A673 (cell line): ENCODE results near the gene OR8J1. TPM values are rescaled to one million over a fixed set of nuclear protein-coding genes. Genes with fewer than 3 reads are reported as not detected.

Source experiments
- Bru-seq: library from RNA; stranded (reverse); fragments of 400-500 nt; gene quantifications from one replicate; lab custom pipeline; 2021; lab: Mats Ljungman, UMichigan
- BruChase-seq, 2 experiments: library from RNA; stranded (reverse); fragments of 400-500 nt; gene quantifications; one replicate each; lab custom pipeline; 2021; lab: Mats Ljungman, UMichigan
- BruUV-seq: library from RNA; stranded (reverse); fragments of 400-500 nt; replicated peaks from 2 replicates; lab custom pipeline; 2021; lab: Mats Ljungman, UMichigan
- CTCF ChIA-PET: fragments of 300-600 bp; sonication (Branson Sonifier 250); formaldehyde crosslinking; loops from one replicate; lab custom pipeline; 2022; ENCODE audit warnings: antibody characterized with exemption; lab: Charles Lee
- POLR2A ChIA-PET: fragments of 300-600 bp; sonication (Branson Sonifier 250); formaldehyde crosslinking; loops from one replicate; lab custom pipeline; 2022; ENCODE audit warnings: antibody characterized with exemption; ENCODE audit not compliant: low non-redundant PET; lab: Charles Lee
- DNase-seq: peaks from one replicate; pipeline ENCODE4 v3.0.0-alpha.2; 2015; ENCODE audit warnings: low spot score
- H3K27ac ChIP-seq: fragments of 200-600 bp; sonication (generic); 2 replicates; pipeline ENCODE4 v1.5.1; 2016; ENCODE audit warnings: mixed run types, low read depth, mild to moderate bottlenecking, mixed read lengths, antibody characterized with exemption, low read length; ENCODE audit not compliant: poor library complexity, severe bottlenecking
- H3K27me3 ChIP-seq: fragments of 200-600 bp; sonication (generic); replicated peaks from 2 replicates; pipeline ENCODE4 v1.6.1; 2017; ENCODE audit warnings: mixed run types, low read depth, mild to moderate bottlenecking, mixed read lengths, antibody characterized with exemption, low read length; ENCODE audit not compliant: insufficient read depth, poor library complexity
- H3K36me3 ChIP-seq: fragments of 200-600 bp; sonication (generic); 2 replicates; pipeline ENCODE4 v1.6.1; 2016; ENCODE audit warnings: mixed run types, mild to moderate bottlenecking, mixed read lengths, antibody characterized with exemption, low read length; ENCODE audit not compliant: insufficient read depth, poor library complexity, severe bottlenecking
- H3K4me1 ChIP-seq: fragments of 200-600 bp; sonication (generic); 2 replicates; pipeline ENCODE4 v1.6.1; 2017; ENCODE audit warnings: mixed run types, mild to moderate bottlenecking, mixed read lengths, antibody characterized with exemption, low read length; ENCODE audit not compliant: insufficient read depth, poor library complexity, severe bottlenecking
- H3K4me3 ChIP-seq: fragments of 200-600 bp; sonication (generic); 2 replicates; pipeline ENCODE4 v1.5.1; 2016; ENCODE audit warnings: low read depth, mixed run types, mild to moderate bottlenecking, mixed read lengths, low read length; ENCODE audit not compliant: poor library complexity, severe bottlenecking
- H3K9me3 ChIP-seq: fragments of 200-600 bp; sonication (generic); 2 replicates; pipeline ENCODE4 v1.6.1; 2016; ENCODE audit warnings: mixed run types, low read depth, mild to moderate bottlenecking, mixed read lengths, antibody characterized with exemption, low read length; ENCODE audit not compliant: poor library complexity, severe bottlenecking
- EZH2 ChIP-seq: fragments of 200-600 bp; sonication (generic); IDR thresholded peaks from 2 replicates; pipeline ENCODE4 v1.6.1; 2017; ENCODE audit warnings: borderline replicate concordance, low read depth, mild to moderate bottlenecking, mixed read lengths, antibody characterized with exemption, low read length; ENCODE audit not compliant: poor library complexity, severe bottlenecking
- intact Hi-C: fragments of 100-400 bp; cut with micrococcal nuclease; formaldehyde crosslinking; loops from one replicate; pipeline ENCODE4 v1.10.0; 2022; ENCODE audit not compliant: unreplicated experiment
- long read RNA-seq: library from polyadenylated mRNA; stranded (forward); transcript quantifications from one replicate; pipeline ENCODE4 v2.0.0, GENCODE V29; 2022
- total RNA-seq: library from RNA; stranded (reverse); gene quantifications from 2 replicates; pipeline ENCODE4 v1.2.3, GENCODE V29; 2021
- TF ChIP-seq, protein P1 (sequence below): fragments of 300-800, 200-600 bp; sonication (generic); conservative IDR thresholded peaks from 2 replicates; pipeline ENCODE4 v1.5.1; 2017; ENCODE audit warnings: low read depth, mild to moderate bottlenecking, antibody characterized with exemption, low read length, moderate library complexity, mixed read lengths

Gene OR8J1
- not detected in 2 replicates for total RNA-seq
- Bru-seq, nascent RNA = not detected
- BruChase-seq, experiment 1, labeled RNA remaining after a 2-hour chase = not detected
- BruChase-seq, experiment 2, labeled RNA remaining after a 6-hour chase = not detected
- long read RNA-seq = 0 reads

DNA sequence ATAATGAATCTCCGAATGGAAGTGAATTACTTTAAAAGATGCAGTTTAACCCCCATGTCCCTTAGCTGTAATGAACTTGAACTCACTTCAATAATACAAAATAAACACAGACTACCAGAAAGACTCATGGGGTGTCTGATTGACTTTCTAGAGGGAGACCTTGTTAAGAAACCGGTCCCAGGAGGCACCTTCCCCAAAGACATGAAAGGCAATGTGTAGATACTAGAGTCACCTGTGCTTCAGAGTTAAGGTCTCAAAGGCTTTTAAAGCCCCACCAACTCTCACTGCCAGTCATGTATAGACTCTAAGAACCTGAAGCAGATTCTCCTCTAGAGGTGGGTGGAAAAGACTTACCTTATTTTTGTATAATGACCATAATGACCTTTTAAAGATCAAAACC, at the start of gene OR8J1:
TSS of gene OR8J1 (plus strand) at position 301 of the 400 bp plus-strand sequence. CDS start 5,956 bp downstream, outside the sequence.
- intact Hi-C loops = no loop called here
- no TSS peak for BruUV-seq
- ChIA-PET CTCF (no interaction called here), POLR2A (no interaction called here)
- H3K4me1 ChIP-seq = no peaks in the 10 kb centered on the region
- H3K9me3 ChIP-seq = no peaks in the 10 kb centered on the region
- no peak for TF ChIP-seq EZH2
- TF ChIP-seq, protein P1, sequence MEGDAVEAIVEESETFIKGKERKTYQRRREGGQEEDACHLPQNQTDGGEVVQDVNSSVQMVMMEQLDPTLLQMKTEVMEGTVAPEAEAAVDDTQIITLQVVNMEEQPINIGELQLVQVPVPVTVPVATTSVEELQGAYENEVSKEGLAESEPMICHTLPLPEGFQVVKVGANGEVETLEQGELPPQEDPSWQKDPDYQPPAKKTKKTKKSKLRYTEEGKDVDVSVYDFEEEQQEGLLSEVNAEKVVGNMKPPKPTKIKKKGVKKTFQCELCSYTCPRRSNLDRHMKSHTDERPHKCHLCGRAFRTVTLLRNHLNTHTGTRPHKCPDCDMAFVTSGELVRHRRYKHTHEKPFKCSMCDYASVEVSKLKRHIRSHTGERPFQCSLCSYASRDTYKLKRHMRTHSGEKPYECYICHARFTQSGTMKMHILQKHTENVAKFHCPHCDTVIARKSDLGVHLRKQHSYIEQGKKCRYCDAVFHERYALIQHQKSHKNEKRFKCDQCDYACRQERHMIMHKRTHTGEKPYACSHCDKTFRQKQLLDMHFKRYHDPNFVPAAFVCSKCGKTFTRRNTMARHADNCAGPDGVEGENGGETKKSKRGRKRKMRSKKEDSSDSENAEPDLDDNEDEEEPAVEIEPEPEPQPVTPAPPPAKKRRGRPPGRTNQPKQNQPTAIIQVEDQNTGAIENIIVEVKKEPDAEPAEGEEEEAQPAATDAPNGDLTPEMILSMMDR = no peak
- no peak within 1 kb of the TSS for H3K4me3 ChIP-seq
- H3K36me3 ChIP-seq = no peaks in the 10 kb centered on the region
- H3K27ac ChIP-seq = no peak within 1 kb of the TSS
- H3K27me3 ChIP-seq = no peaks in the 10 kb centered on the region
- no peak for DNase-seq

- no peaks in the 10 kb centered on the region for H3K27me3 ChIP-seq
- intact Hi-C loops = no loop called here
- no peak for DNase-seq
- CTCF ChIA-PET = no interaction called here
- H3K27ac ChIP-seq = no peak overlapping the region
- no peaks in the 10 kb centered on the region for H3K36me3 ChIP-seq
- TF ChIP-seq EZH2 = no peak
- TF ChIP-seq, protein P1 = no peak
- H3K4me1 ChIP-seq = no peaks in the 10 kb centered on the region
- peaks cover 22% of the 10 kb centered on the region for H3K9me3 ChIP-seq
- BruUV-seq = no TSS peak
- no peak overlapping the region for H3K4me3 ChIP-seq
- POLR2A ChIA-PET = no interaction called here
These were observed 46.3 kb upstream of the OR8J1 start for GRCh38 chr11:56307836-56308235.

- TF ChIP-seq EZH2 = no peak
- TF ChIP-seq, protein P1 = no peak
- DNase-seq = no peak
- no peaks in the 10 kb centered on the region for H3K4me1 ChIP-seq
- CTCF ChIA-PET = no interaction called here
- POLR2A ChIA-PET = no interaction called here
- H3K9me3 ChIP-seq = peaks cover 6% of the 10 kb centered on the region
- H3K36me3 ChIP-seq = no peaks in the 10 kb centered on the region
- intact Hi-C loops = no loop called here
- no peak within 1 kb of the TSS for H3K27ac ChIP-seq
- no peak within 1 kb of the TSS for H3K4me3 ChIP-seq
- no peaks in the 10 kb centered on the region for H3K27me3 ChIP-seq
- no TSS peak for BruUV-seq
These were observed 39.2 kb upstream of the OR8J1 start, which contains the start of gene OR8K3 for GRCh38 chr11:56314844-56315243. TSS of gene OR8K3 (plus strand) at chr11:56315144. CDS start at chr11:56318307, 3,163 bp downstream.
